NCI-H1048 (cell line): ENCODE data around the gene RAPSN.

Experiments
- DNase-seq: peaks from one replicate; lab custom pipeline; 2025; lab: John Stamatoyannopoulos, UW

Gene RAPSN

GRCh38 chr11:47407746-47408590 is 41.0 kb downstream of the RAPSN start, which contains the start of gene SLC39A13:
Gene SLC39A13 (plus strand): TSS chr11:47408590. CDS start chr11:47410095, 1,505 bp downstream.
- peak; percentile 85 for DNase-seq

DNA sequence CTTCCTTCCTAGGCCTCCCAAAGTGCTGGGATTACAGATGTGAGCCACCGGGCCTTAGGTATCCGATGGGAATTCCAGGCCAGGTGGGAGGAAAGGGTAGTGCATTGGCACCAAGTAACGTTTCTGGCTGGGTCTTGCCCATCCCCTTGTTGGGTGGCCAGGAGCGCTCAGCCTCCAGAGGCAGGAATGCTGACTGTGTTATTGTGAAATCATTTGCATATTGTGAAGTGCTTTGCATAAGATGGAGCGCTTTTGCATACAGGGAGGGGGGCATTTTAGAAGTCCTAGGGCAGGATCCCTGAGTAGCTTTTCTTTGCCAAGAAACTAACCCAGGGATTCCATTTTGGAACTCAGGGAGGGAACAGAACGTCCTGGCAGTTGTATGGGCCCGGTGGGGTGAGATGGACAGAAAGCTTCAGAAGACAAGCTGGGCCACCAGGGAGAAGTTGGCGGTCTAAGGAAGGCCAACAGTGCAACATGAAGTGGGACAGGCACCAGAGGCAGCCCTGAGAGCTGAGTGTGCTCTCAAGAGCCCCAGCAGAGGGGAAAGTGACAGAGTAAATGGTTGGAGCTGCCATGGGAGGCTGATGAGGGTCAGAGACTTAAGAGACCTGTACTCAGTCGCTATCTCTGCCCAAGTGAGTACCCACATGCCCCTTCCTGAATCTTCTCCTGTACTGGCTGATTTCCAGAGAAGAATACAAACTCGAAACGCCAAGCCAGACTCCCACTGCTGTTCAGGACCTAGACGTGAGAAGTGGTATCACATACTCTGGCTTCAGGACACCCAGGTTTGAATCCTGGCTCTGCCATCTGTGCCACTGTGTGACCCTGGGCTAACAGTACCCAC is 41.8 kb downstream of the RAPSN start:
- DNase-seq, result peak; percentile 89

DNA sequence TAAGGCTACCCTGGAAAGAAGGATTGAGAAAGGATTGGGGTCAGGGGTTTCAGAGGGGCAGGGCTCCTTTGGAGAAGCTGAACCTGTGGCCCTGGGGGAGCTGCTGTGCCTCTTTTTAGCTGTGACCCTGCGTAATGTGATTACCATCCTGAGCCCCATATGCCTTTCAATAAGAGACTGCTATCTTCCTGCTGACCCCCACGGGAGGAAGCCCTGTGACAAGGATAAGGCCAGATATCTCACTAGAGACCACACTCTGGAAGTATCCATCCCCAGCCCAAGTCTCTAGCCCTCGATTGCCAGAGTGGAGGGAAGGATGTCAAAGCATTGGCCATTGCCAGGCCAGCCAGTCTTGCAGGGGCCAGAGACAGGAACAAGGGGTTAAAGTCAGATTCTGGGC is 45.4 kb downstream of the RAPSN start:
- no peak for DNase-seq

DNA sequence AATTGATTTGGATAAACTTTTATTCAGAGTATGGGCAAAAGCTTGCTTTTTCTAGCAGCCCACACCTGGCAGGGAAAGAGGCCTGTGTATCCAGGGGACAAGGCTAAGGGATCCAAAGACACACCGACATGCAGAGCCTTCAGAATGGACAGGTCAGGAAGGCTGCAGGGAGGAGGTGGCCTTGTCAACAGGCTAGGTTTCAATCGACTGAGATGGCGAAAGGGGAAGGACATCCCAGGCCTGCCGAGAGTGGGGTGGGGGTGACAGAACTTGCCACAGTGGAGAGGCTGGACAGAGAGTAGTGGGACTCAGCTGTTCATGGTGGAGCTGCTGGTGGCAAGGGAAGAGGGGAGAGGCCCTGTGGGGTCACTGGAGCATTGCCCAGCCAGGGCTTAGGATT is 45.8 kb downstream of the RAPSN start:
- DNase-seq, result no peak

- no peak for DNase-seq
Observed at GRCh38 chr11:47400768-47401279, 48.1 kb downstream of the RAPSN start.

GRCh38 chr11:47399860-47400767 is 48.8 kb downstream of the RAPSN start:
- no peak for DNase-seq

GRCh38 chr11:47398551-47398950 is 50.4 kb downstream of the RAPSN start:
- DNase-seq, result no peak

DNA sequence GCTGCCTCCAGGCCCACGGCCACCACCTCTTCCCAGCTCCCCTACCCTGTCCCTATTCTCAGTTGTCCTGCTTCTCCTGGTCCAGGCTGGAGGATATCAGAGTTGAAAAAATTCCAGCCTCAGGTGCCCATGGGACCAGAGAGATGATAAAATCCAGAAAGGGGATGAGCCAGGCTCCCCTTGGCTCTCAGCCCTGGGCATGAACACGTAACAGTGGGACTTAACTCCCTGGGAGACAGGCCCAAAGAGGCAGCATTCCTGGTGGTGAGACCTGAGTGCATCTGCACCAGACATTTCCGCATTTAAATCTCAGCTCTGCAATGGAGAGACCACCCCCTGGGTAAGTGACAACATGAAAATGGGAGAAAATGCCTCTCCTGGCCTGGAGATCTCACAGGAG is 50.9 kb downstream of the RAPSN start:
- no peak for DNase-seq

DNA sequence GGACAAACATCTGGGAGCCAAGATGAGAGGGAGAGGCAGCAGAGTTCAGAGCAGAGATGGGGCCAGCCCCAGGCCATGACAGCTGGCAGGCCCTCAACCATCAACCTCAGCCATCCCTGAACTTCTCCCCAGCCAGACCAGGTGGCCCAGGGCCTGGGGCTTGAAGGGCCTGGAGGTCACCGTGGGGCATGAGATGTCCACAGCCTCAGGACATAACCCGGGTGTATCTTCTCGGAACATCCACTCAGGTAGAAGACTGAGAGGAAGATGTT is 53.0 kb downstream of the RAPSN start:
- no peak for DNase-seq

- no peak for DNase-seq
Observed at GRCh38 chr11:47395223-47396048, 53.5 kb downstream of the RAPSN start.

- DNase-seq, result no peak
Observed at GRCh38 chr11:47394322-47395222, 54.4 kb downstream of the RAPSN start.

DNA sequence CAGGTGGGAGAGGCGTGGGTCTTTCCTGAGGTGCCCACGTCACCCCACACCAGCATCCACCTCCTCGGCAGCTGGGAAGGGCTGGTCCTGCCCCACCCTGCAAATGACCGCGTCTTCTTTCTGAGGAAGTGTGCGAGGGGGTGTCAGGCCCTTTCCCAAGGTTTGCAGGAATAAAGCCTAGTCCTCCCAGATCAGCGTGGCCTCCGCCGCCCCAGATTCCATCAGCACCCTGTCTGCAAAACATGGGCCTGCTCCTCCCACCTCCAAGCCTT is 55.0 kb downstream of the RAPSN start:
- DNase-seq, result no peak

DNA sequence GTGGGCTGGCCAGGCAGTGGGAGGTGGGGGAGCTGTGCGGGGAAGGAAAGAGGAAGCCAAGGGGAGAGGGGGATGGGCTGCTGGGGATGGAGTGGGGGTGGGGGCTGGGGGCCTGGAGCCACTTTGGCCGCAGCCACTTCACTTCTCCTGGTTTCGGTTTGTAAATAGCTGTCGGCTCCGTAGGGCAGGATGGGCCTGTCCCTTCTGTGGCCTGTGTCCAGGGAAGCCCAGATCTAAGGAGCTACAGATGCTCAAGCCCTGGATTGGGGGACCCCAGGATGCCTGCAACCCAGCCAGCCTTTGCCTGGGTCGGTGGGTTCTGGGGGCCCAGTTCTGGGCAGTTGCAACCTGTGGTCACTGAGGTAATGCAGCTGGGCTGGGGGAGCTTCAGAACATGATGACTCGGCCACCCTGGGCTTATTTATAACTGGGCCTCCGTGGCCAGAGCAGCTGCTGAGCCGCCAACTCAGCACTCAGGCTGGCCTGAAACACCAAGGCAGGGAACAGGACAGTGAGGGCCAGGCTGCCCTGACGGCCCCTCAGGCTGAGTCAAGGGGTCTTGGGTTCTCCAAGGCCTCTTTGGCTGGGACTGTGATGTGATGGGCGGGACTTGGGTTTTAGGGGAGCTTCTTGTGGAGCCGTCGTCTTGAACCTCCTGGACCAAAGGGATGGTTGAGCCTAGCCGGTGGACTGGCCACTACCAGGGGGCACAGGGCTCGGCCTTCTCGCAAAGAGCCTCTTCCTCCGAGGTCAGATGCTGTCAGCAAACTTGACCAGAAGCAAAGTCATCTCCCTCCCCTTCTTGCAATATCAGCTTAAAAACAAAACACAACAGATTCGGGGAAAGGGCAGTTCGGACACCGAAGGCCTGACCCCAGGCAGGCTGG is 55.5 kb downstream of the RAPSN start:
- no peak for DNase-seq

DNA sequence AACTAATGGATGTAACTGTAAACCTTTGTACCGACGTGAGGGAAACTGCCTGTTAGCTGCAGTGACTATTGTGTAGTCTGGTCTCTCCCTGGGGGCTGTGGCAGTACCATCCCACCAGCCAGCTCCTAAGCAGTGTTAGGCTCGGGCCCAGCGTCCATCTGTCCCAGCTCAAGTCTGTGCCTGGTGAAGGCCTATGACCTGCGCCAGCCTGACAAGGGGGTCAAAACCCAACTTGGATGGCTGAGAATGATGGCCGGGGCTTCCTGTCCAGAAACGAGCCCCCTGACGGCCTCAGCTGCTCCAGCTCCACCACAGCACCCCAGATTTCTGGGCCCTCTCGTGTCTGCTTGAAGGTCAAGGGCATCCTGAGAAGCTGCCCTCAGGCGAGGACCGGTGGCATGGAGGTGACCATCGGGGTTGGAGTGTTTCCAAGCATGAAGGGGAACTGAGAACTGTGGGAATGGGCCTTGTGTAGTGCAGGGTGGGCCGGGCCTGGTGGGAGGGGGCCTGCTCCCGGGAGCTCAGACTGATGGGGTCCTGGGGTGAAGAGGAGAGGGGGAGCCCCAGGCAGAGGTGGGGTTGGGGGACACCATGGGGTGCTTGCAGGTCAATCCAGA is 56.3 kb downstream of the RAPSN start:
- DNase-seq, result no peak

- DNase-seq, result no peak
Observed at GRCh38 chr11:47391711-47392432, 57.1 kb downstream of the RAPSN start.

- DNase-seq, result no peak
Observed at GRCh38 chr11:47391077-47391583, 57.8 kb downstream of the RAPSN start.

DNA sequence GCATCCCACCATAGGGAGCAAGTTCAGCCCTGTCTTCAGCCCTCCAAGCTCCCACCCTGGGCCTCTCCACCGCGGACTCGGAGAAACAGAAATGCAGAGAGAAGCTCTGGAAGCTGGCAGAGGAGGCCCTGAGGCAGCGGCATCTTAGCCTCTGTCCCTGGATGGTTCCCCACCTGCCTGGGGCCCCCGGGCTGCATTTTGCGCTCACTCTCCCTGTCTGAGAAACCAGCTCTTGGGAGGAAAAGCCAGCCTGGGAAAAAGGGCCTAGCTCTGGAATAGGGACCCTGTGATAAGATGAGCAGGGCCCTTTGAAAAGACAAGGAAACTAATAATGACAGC is 58.5 kb downstream of the RAPSN start:
- no peak for DNase-seq
